GM12865 (cell line): ENCODE results near the gene KCNK10.

Source experiments
- DNase-seq: peaks from one replicate; pipeline ENCODE4 v3.0.0; 2010; ENCODE audit warnings: low read depth
- H3K4me3 ChIP-seq: 2 replicates; pipeline ENCODE4 v1.5.1; 2011; ENCODE audit warnings: mild to moderate bottlenecking, low read depth, low read length, control low read depth
- TF ChIP-seq, protein P1 (sequence below): IDR thresholded peaks from 2 replicates; pipeline ENCODE4 v1.5.1; 2011; ENCODE audit warnings: low read length, control low read depth, low read depth, inconsistent platforms; ENCODE audit not compliant: insufficient read depth; ENCODE audit errors: missing control alignments

Gene KCNK10

DNA sequence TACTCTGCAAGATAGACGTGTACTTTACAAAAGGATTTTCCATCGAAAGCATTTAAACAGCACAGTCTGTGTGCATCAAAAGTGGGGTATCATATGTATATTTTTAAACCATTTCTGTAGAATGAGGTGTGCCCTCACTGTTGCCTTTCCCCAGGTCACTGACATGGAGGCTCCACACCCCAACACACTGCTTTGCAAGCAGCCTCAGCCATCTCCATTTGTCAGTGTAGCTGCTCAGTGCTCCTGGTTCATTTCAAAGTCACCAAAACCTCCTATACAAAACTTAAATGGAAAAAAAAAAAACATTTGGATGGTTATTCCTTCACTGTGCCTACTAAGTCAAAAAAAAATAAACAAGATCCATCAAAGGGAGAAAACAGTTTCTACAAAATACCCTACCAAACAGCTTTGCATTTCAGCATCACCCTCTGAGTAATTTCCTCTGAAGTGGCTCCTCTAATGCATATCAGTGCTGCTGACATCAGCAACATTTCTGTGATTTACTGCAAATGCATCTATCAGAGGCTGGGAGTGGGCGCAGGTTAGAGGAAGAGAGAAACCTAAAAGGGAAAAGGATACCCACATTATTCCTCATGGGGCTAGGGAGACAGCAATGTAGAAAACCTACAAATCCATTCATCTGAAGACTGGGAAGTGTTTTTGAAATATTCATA is 46.0 kb downstream of the KCNK10 start:
- no peak for DNase-seq
- H3K4me3 ChIP-seq = no peak overlapping the region
- TF ChIP-seq, protein P1, sequence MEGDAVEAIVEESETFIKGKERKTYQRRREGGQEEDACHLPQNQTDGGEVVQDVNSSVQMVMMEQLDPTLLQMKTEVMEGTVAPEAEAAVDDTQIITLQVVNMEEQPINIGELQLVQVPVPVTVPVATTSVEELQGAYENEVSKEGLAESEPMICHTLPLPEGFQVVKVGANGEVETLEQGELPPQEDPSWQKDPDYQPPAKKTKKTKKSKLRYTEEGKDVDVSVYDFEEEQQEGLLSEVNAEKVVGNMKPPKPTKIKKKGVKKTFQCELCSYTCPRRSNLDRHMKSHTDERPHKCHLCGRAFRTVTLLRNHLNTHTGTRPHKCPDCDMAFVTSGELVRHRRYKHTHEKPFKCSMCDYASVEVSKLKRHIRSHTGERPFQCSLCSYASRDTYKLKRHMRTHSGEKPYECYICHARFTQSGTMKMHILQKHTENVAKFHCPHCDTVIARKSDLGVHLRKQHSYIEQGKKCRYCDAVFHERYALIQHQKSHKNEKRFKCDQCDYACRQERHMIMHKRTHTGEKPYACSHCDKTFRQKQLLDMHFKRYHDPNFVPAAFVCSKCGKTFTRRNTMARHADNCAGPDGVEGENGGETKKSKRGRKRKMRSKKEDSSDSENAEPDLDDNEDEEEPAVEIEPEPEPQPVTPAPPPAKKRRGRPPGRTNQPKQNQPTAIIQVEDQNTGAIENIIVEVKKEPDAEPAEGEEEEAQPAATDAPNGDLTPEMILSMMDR = no peak

GRCh38 chr14:88272390-88273269 is 50.4 kb downstream of the KCNK10 start:
- no peak overlapping the region for H3K4me3 ChIP-seq
- TF ChIP-seq, protein P1 = no peak
- DNase-seq = no peak

DNA sequence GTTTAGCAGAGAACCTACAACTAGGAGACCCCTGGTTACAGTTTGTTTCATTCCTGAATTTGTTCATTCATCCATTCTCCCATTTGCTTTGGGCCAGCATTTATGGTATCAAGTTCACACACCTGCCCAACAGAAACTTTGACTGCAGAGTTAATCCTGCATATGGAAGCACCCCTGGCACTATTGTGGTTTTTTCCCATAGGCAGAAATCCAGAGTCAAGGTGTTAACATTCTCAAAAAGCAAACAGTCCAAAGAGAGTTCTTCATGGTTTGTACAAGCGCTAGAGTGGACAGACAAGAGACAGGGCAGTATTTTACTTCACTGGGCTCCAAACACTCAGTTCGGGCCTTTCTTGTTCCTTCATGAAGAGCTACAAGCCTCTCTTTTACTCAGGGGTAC is 51.9 kb downstream of the KCNK10 start:
- H3K4me3 ChIP-seq = no peak overlapping the region
- TF ChIP-seq, protein P1 = no peak
- no peak for DNase-seq

DNA sequence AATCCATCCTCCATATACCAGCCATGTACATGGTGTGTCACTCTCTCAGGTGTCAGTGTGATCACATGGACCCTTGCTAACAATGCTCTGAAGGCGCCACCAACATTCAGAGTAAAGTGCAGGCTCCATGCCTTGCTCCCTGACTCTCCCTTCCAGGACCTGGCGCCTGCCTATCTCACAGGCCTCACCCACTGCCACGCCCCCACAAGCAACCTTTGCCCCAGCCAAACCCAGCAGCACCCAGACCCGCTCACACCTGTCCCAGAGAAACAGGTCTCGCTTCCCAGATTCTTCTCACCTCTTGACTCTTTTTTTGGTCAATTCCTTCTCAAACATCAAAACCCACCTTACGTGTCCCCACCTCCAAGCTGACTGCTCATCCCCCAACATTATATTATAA is 52.3 kb downstream of the KCNK10 start:
- H3K4me3 ChIP-seq = no peak overlapping the region
- DNase-seq = no peak
- TF ChIP-seq, protein P1 = no peak

DNA sequence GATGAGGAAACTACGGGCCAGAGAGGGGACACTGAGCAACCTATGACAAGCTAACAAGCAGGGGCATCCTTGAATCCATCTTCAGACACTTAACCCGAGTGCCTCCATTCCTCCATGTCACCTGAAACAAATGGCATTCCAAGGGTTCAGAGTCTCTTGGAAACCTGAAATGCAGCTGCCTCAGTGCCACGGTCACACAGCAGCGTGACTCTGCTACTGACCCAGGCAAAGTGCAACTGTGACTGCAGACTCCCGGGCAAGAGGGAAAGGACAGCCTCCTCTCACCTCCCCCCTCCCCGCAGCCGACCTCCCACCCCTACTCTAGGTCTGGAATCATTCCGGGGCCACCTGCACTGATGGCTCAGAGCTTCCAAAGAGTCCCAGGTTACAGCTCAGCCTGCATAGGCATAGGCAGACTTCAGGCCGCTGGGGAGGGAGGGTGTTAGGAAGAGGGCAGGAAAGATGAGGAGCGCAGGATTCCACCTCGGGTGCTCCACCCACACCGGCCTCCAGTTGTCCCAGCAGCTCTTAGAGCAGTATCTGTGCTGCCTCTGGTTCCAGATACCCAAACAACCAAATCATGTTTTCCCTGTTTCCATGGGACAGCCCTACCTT is 53.2 kb downstream of the KCNK10 start:
- DNase-seq = no peak
- TF ChIP-seq, protein P1 = no peak
- H3K4me3 ChIP-seq = no peak overlapping the region

DNA sequence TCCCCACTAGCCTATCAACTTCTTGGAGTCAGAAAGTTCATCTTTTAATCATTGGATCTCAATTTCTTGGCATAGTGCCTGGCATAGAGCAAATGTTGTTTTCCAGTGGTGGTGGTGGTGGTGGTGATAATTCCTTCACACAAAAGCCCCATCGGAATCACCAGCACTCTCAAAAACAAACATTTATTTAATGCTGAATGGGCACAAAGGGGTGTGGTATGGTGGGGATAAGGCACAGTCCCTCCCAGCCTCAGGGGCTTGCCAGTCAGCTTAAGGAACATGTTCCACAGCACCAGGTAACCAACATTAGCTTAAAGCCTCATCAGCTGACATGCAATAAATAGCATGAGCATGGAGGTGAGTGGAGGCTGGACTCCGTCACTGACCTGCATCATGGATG is 56.6 kb downstream of the KCNK10 start:
- no peak for DNase-seq
- TF ChIP-seq, protein P1 = no peak
- no peak overlapping the region for H3K4me3 ChIP-seq
